Stimulated activated CD8-positive, alpha-beta memory T cell treated with anti-CD3 and anti-CD28 coated beads, Interleukin-15, amount 100 ng/mL, for 4 hours (primary cell): Measurements from ENCODE around the gene OGFOD2.

Experiments used
- DNase-seq, 2 donors: peaks; one replicate each; pipeline ENCODE4 v3.0.0-alpha.2; 2020; ENCODE audit warnings: low read depth in 2 of 2

Gene OGFOD2

DNA sequence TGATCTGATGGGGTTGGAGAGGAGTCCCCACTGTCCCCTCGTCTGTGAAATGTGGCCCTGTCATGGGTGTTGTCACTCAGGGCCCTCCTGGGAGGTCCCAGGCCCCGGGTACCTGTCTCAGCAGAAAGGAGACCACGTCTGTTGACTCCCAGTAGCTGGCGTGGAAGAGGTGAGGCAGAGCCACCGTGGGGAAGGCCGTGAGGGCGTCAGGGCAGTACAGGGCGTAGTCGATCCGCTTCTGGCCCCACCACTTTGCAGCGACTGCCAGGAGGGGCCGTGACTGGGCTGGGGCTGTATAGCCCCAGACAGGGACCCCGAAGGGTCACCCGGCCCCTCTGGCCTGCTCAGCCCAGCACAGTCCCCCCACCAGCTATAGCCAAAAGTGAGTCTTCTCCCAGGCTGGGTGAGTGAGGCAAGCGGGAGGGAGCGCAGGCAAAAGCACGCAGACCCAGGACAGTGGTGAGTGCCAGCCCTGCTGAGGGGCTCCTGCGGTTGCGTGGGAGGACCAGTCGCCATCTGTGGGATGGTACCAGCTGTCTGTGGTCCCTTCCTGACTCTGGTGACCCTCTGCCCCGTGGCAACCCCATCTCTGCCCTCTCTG lies 13.7 kb downstream of the OGFOD2 start:
- no peak for DNase-seq

DNA sequence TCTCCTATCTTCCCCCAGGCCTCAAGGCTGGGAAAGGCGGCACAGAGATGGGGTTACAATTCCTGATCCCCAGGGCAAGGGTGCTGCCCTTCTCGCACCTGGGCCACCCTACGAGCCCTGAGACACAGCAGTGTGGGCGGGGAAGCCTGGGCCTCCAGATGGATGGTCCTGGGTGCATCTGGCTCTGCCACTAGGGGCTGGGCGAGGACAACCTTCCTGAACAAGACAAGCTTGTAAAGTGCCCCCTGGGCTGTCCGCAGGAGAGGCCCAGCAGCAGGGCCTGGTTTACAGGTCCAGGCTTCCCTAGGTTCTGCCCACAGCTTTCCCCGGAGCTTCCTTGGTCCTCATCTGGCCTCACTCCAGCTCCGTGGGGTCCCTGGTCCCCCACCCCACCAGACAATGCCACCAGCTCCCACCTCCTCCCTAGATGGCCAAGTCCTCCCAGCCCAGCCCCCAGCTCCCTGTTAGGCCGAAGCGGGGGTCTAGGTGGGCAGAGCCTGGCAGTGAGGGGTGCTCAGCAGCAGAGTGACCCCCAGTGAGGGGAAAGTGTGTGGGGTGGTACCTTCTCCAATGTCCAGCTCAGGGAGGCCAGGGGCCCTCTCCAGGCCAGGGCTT lies 14.3 kb downstream of the OGFOD2 start:
- DNase-seq = no peak

DNA sequence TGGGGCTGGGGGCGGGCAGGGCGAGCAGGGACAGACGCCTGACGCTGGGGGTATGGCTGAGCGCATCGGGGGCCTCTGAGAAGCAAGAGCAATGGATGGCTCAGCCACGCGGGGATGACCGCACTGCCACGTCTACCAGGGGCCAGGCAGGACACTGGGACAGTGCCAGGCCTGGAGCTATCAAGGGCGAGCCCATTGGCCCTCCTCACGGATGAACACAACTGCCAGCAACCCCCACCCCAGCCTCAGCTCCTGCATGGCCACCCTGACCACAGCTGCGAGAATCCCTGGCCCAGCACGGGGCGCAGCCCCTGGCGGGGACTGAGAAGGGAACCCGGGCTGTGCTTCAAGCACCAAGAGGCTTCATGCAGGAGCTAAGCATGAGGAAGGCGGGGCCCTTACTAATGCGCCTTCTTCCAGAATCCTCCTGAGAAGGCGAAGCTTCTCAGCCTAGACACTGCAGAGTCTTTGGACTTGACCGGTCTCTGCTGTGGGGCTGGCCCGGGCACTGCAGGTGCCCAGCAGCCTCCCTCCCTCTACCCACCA lies 14.9 kb downstream of the OGFOD2 start:
- DNase-seq = no peak

DNA sequence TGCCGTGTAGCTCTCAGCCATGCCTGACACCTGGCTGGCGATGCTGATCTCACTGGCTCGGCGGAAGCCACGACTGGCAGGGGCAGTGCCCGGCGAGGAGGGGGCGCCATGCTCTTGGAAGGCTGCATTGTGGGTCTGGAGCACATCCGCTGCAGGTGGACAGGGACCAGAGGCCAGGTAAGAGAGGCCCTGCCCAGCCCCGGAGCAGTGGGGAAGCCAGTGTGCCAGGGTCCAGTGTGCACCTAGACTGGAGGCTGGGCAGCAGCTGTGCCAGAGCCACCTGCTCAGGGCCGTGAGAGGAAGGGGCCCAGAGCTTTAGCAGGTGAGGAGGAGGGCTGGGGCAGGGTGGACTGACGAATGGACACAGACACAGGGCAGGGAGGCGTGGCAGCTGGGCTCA lies 15.5 kb downstream of the OGFOD2 start:
- DNase-seq = no peak

DNA sequence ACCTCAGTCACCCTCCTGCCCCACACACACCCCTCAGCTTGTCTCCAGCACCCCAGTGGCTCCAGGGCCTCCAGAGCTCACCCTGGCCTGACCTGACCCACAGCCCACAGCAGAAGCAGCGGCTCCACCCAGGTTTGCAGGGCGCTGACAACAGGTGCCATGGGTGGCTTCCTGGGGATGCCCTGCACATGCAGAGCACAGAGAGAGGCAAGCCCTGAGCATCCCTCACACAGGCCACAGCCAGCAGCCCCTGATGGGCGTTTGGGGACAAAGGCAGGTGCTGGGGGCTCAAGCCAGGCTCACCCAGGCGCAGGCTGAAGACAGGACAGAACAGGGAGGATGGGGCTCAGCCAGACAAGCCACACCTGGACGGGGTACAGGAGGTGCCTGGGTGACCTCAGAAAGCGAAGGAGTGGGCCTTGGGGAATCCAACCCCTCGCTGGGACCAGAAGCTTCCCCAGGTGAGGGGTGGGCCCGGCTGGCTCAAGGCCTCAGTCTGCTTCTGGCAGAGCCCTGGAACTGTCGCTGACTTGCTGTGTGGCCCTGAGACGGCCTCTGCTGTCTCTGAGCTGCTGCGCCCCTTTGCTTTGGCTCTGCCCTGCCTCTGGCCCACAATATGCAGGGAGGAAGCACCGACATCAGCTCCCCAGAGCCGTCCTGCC lies 16.0 kb downstream of the OGFOD2 start:
- DNase-seq = no peak

DNA sequence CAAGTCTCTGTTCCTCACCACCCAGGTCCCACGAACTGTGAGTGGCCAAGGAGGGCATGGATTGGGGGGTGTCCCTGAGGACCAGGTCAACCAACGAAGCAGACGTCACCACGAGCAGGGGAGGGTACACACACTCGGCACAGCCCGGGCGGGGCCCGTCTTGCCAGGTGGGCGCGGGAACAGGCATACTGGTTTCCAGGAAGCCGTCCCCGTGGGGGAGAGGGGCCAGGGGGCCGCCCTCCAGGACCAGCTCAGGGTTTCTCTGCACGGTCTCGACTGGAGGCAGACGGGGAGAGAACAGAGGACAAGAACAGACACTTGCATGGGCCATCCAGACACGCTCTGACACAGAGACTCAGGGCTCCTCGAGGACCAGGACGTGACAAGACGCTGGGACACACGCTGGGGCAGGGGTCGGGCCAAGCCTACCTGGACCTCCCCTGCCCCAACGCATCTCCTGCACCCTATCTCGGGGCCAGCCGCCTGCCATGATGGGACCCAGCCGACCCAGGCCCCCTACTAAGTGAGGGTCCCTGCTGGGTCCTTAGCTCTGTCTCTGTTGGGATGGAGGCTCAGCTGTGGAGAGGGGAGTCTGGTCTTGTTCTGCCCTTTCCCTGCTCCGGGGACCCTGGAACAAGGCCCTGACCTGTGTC lies 16.7 kb downstream of the OGFOD2 start:
- no peak for DNase-seq

DNA sequence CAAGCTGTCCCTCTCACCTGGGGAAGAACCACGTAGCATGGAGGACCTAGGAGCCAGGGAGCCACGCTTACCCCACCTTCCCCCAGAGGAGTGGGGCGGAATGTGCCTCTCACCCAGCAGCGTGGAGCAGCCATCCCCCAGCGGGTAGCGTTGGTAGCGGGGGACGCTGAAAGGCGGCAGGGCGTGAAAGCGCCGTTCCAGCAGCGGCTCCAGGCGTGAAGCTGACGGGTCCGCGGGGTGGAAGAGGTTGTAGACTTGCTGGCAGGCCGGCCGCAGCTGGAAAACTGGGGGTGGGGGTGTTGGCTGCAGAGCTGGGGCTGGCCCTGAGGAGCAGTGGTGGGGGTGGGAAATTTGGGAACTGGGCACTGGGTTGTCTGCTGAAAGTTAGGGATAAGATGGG lies 17.3 kb downstream of the OGFOD2 start:
- no peak for DNase-seq

DNA sequence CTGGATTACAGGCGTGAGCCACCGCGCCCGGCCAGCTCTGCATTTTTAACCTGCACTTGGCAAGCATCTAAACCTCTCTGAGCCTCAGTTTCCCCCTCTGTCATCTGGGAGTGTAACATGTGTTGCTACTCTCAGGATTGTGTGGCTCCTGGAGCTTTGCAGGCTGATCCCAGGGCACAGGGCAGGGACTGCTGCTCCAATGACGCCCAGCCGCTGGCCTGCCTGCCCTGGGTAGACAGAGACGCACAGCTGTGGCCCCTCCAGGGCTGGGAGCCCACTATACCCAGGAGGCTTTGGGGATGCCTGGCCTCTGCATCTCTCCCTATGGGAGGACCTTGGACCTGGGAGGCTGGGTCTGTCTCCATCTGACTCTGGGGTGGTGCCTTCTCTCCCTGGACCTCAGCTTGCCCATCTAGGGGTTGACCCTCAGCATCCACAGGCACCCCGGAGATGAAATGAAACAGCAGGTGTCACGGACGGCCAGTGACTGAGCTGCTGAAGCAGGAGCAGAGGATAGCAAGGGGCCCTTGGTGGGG lies 19.2 kb downstream of the OGFOD2 start:
- DNase-seq = no peak

DNA sequence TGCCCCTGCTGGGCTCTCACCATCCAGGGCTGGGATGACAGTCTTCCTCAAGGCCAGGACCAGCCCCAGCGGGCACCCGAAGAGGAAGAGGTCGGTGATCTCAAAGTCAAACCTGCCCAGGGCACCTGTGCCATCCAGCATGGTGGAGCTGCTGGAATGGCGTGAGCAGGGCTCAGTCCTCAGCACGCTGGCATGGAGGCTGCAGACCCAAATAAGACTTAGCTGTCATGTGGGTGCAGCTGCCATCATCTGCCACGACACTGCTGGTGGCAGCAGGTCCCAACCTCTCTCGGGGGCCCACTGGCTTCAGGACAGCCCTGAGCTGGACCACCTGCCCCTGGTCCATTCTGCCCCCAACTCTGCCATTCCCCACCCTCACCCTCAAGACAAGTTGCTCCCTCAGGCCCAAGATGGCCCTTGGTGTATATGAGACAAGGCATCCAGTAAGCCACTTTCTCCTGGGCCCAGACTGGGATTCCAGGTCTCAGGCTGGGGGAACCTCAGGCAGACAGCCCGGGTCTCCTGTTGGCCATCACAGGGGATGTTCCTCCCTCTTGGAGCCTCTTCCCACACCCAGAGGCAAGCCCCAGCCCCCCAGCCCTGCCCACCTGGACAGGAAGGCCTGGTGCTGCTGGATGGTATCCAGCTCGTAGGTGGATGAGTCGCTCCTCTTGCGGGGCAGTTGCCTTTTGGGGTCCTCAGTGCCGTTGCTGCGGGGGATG lies 19.9 kb downstream of the OGFOD2 start:
- no peak for DNase-seq

DNA sequence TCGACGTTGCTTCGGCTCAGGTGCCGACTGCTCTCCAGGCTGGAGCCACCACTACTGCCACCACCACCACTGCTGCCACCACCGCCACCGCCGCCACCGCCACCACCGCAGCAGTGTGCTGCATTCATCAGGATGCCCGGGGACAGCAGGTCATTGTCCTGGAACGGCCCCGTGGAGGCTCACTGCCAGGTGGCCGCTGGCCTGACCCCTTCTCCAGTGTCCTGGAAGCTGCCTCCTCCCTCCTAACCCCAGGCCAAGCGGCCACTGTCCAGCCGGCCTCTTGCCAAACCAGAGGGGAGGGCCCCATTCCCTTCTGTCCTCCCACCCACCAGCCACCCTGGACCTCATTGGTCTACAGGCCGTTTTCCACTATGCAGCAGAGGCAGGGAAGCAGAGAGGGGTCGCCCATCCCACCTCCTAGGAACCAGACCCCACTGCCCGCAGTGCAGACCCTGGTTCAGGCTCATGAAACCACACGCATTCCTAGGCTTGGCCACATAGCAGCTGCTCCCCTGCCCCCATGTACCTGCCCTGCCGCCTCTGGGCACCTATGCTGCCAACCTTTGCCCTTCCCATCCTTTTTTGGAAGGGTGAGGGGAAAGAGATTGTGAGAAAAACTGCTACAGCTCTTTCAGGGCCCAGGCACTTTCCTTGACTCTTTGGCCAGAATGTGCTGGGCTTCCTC lies 20.6 kb downstream of the OGFOD2 start:
- no peak for DNase-seq

DNA sequence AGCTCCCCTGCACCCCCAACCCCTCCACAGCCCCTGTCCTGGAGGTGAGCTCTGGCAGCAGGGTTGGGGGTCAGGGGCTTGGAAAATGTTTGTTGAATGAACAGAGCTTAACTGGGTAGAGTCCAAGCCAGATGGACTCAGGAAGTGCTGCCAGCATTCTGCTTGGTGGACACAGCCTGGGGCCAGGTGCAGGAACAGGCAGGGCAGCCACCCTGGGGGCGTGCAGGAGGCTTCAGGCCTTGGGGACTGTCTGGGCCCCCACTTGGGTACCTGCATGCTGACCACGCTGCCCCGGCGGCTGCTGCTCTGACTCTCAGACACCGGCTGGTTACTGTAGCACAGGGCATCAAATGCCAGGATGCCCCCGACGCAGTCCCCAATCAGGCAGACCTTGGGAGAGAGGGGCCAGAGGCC lies 21.2 kb downstream of the OGFOD2 start:
- DNase-seq = no peak

DNA sequence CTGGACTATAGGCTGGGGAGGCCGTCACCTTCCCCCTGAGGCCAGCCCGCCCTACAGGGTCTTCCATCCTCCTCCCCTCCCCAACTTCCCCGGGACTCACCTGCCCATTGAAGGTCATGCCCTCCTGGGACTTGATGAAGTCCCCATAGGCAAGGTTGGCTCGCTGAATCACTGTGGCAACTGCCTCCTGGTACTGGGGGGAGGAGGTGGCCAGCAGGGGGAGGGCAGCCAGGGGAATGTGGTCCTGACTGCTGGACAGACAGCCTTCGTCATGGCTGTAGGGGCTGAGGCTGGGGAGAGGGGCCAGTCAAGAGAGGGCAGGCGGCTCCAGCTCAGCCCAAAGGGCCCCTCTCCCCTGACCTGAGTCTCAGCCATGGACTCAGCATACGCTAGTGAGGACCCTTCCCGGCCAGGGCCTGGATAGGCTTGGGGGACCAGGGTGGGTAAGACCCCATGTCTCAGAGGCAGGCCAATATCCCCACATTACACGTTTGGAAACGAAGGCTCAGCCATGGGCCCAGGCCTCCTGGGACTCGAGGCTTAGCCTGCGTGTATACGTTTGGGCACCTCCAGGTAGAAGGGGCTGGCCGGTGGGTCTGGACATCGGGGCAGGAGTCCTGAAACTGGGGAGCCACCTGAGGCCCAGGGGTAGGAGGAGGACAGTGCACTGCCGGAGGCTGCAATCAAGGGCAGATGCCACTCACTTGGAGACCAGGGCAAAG lies 21.7 kb downstream of the OGFOD2 start:
- no peak for DNase-seq

DNA sequence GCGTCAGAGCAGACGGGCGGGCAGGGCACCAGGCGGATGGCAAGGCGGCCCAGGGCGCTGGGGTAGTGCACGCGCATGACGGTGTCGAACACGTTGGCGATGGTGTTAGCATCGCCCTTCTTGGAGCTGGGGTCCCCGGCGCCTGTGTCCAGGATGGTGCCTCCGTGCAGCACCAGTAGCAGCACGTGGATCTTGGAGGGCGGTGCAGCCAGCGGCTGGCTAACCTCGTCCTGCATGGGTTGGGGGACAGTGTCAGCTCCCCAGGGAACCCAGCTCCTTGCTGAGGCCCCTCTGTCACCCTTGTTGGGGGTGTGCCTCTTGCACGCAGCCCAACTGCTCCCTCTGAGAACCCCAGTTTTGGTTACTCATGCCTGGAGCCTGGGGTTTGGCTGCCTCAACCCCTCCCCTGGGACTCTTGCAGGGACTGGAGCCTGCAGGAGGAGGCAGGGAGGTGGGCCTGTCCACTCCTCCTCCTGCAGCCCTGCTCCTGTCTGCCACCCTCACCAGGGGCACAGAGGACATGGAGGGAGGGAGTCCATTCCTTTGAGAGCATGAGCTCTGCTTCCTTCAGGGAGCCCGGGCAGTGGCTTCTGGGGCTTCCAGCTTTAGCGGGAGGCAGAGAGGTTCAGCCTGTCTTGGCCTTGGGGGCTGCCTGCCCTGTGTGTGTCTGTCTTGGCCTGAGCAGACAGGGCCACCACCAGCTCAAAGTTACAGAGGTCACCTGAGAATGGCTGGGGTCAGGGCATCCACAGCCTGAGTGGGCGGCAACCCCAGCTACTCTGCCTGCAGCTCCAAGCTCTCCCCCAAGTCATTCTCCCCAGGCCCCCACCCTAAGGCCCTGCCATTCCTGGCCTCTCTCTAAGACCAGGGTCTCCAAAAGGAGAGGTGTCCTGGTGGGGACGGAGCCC lies 22.6 kb downstream of the OGFOD2 start:
- no peak for DNase-seq

DNA sequence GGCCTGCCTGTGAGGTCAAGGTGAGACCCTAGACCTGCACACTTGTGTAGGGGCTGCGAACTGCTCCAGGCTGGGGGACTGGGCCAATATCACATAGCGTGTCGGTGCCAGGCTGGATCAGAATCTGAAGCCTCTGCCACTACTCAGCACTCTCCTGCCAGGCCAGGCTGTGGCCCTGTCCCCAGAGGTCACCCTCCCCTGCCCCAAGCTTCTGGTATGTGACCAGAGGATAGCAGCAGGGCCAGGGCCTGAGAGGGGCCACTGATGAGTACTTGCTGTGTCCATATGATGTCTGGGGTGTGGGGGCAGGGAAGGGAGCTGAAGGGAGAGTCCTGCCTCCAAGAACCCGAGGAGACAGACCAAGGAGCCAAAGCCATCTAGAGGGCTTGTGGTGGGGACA lies 23.3 kb downstream of the OGFOD2 start:
- DNase-seq = no peak

DNA sequence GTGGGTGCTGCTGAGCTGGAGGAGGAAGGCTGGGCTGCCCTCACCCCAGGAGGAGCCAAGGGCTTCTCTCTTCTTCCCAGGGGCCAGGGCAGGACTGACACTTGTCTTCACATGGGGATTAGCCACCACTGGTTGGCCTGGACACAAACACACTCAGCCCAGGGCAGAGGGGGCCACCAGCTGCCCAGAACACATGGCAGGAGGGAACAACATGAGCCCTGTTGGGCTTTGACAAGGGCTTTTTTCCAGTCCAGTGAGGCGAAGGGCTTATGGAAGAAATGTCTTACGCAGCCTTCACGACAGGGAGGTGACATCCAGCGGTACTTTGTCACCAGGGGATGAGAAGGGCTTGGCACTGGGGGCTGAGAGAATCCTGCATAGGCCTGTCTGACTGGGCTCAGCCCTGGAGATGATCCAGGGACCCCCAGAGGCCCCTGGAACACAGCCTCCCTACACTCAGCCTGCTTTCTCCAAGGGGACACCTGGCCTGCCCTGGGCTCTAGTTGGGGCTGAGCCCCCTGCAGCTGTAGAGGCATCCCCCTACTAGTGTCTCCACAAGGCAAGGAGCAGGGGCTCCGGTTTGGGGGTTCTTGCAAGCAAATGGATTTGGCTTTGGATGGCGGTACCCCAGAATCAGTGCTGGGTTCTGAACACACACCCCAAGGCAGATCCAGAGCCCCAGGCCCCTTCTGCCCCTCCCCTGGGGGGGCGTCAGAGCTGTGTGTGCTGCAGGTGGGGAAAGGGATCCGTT lies 24.3 kb downstream of the OGFOD2 start:
- DNase-seq = no peak

DNA sequence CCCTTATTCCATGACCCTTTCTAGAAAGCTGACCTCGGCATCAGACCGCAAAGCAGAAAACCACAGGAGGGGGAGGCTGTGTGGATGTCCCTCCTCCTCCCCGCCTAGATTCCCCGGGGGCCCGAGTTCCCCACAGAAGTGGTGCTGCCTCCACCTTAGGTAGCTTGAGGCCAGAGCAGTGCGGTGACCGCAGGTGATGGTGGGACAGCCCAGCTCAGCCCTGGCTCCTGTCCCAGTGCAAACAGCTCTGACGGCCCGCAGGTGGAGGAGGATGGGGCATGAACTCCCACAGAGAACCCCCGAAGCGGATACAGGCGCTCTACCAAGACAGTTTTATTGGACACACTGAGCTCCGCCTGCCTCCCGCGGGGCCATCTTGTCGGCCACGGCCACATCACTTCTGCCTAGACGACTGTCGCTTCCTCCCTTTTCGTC lies 25.0 kb downstream of the OGFOD2 start:
- DNase-seq = no peak

DNA sequence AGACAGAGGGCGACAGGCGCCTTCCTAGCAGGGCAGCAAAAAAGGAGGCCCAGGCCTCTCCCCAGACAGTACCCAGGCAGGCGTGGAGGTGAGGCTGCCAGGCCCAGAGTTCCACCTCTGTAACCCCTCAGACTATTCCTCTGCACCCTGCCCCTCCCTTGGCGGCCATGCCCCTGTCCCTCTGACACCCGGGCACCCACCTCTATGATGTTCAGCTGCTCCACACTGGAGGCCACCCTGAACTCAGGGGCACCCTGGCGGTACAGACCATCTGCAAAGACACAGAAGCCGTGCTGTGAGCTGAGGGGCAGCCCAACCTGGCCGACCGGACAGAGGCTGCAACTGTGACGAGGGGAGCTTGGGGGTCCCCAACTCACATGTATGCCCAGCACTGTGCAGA lies 25.5 kb downstream of the OGFOD2 start:
- no peak for DNase-seq

DNA sequence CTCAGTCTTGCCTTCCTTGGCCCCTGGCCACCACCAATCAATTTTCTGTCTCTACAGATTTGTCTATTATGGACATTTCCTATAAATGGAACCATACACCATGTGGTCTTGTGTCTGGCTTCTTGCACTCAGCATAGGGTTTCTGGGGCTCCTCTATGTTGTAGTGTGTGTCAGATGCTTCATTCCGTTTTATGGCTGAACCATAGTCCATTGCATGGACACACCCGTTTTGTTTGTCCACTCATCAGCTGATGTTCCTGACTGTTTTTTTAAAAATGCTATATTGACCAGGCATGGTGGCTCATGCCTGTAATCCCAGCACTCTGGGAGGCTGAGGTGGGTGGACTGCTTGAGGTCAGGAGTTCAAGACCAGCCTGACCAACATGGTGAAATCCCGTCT lies 26.4 kb downstream of the OGFOD2 start:
- DNase-seq = no peak

DNA sequence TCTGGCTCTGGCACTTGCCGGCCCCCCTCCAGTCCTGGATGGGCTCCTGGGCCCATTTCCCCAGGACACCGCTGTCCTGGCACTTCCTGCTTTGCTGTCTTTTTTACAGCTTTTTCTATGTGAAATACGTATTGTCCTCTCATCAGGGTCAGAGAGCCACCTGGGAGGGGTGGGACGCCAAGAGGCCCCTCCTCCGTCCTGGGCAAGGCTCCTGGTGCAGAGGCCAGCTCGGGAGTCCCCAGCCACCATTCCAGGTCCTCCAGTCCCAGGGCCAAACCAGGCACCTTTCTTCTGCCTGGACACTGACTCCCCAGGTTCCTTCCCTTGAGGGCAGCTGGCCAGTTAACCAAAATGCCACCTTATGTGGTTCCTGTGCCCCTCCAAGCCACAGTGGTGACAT lies 28.2 kb downstream of the OGFOD2 start:
- no peak for DNase-seq
